GM10266 (cell line): ENCODE results near the gene ARMCX2.

ENCODE experiments used
- DNase-seq: peaks from one replicate; pipeline ENCODE4 v3.0.0; 2012; ENCODE audit errors: extremely low spot score
- CTCF ChIP-seq: IDR thresholded peaks from 2 replicates; pipeline ENCODE4 v1.5.1; 2012; ENCODE audit warnings: mild to moderate bottlenecking, low read depth; ENCODE audit not compliant: control insufficient read depth, insufficient read depth; ENCODE audit errors: missing control alignments

The ARMCX2 gene

GRCh38 chrX:101659601-101660063 is at the start of gene ARMCX2:
Gene ARMCX2 (minus strand): TSS chrX:101659850. CDS start chrX:101657588, 2,262 bp downstream.
- TF ChIP-seq CTCF = no peak
- peak; percentile 70 for DNase-seq

- TF ChIP-seq CTCF = no peak
- no peak for DNase-seq
Observed at GRCh38 chrX:101709384-101709783, 49.7 kb upstream of the ARMCX2 start.

GRCh38 chrX:101708163-101708562 is 48.5 kb upstream of the ARMCX2 start:
- DNase-seq = no peak
- TF ChIP-seq CTCF = no peak

GRCh38 chrX:101693476-101693875 is 33.8 kb upstream of the ARMCX2 start:
- no peak for DNase-seq
- TF ChIP-seq CTCF = no peak

GRCh38 chrX:101691835-101692234 is 32.2 kb upstream of the ARMCX2 start:
- no peak for DNase-seq
- no peak for TF ChIP-seq CTCF

GRCh38 chrX:101686574-101686973 is 26.9 kb upstream of the ARMCX2 start:
- no peak for DNase-seq
- TF ChIP-seq CTCF = no peak

GRCh38 chrX:101685923-101686322 is 26.3 kb upstream of the ARMCX2 start:
- no peak for DNase-seq
- TF ChIP-seq CTCF = no peak
